Right lobe of liver (tissue), 6 donors: Measurements from ENCODE around the gene SPATA21. TPM values are rescaled to one million over a fixed set of nuclear protein-coding genes. Genes with fewer than 3 reads are reported as not detected.

Experiments used
- ATAC-seq, 4 donors: fragments of 200-7000 bp; cut with Tn5 transposase; one replicate each; pipeline ENCODE4 v1.9.1; 2020; ENCODE audit warnings: mild to moderate bottlenecking in 4 of 4, moderate library complexity in 4 of 4
- DNase-seq, 3 donors: peaks; one replicate each; pipeline ENCODE4 v3.0.0-alpha.2; 2020
- H3K27ac ChIP-seq, 3 donors: fragments of 200-600 bp; one replicate each; pipeline ENCODE4 v1.8.0; 2022
- H3K27me3 ChIP-seq, 2 donors: fragments of 200-600 bp; one replicate each; pipeline ENCODE4 v1.8.0; 2022
- H3K36me3 ChIP-seq, 4 donors: fragments of 200-600 bp; sonication (generic) in 1 of 4; one replicate each; pipeline versions ENCODE4 v1.5.1 to v1.8.0; 2017 to 2022; ENCODE audit warnings: control low read depth in 1 of 4
- H3K4me1 ChIP-seq, 4 donors: fragments of 200-600 bp; sonication (generic) in 1 of 4; one replicate each; pipeline versions ENCODE4 v1.5.1 to v1.8.0; 2017 to 2022; ENCODE audit warnings: control low read depth in 1 of 4
- H3K4me3 ChIP-seq, 3 donors: fragments of 200-600 bp; one replicate each; pipeline ENCODE4 v1.8.0; 2022
- H3K9me3 ChIP-seq, 4 donors: fragments of 200-600 bp; sonication (generic) in 1 of 4; one replicate each; pipeline versions ENCODE4 v1.5.1 to v1.8.0; 2017 to 2022; ENCODE audit warnings: control low read depth in 1 of 4
- POLR2A ChIP-seq: fragments of 450-650 bp; IDR thresholded peaks from one replicate; pipeline ENCODE4 v1.6.1; 2017; ENCODE audit warnings: antibody characterized with exemption, mild to moderate bottlenecking
- WGBS: methylation state at CpG from one replicate; pipeline ENCODE4 v1.1.6; 2018; ENCODE audit warnings: low coverage, low lambda C conversion rate; ENCODE audit not compliant: insufficient coverage; ENCODE audit errors: missing lambda C conversion rate; 5-methylcytosine and 5-hydroxymethylcytosine counted together
- intact Hi-C, 2 donors: fragments of 100-400 bp; cut with DNase I; formaldehyde crosslinking; loops; one replicate each; pipeline versions ENCODE4 v1.11.2 to v1.14.1; 2022
- total RNA-seq, 6 experiments: library from RNA; depleted of rRNA in 2 of 6; stranded (reverse); fragments of >200 nt in 2 of 6; fragmentation: NEBNext Ultra II Directional in 3 of 6; extraction: Animal tissue kit (Norgen Biotek cat#: 25700) in 3 of 6; gene quantifications; one replicate each; pipeline versions ENCODE4 v1.1.0 to v1.2.4, GENCODE V29; 2016 to 2023
- TF ChIP-seq, protein P1 (sequence below), 4 donors: fragments of 200-600 bp in 3 of 4; fragments of 450-650 bp in 1 of 4; IDR thresholded peaks; one replicate each; pipeline versions ENCODE4 v1.5.1 to v1.8.0; 2016 to 2022; ENCODE audit warnings: antibody characterized with exemption in 4 of 4, mild to moderate bottlenecking in 2 of 4
- donor health status: DM: no; HTN: yes; CAD: no.
- donor health status: DM: no; HTN: no; CAD: no.
- donor health status: DM: no; HTN: no; CAD: no.
- donor health status: DM: no; HTN: yes; CAD: no.
- donor health status: DM: no; HTN: yes; CAD: no.

The SPATA21 gene
- total RNA-seq, 6 experiments from 2014 or later: 1.6 to 1.8 TPM; not detected in 4

DNA sequence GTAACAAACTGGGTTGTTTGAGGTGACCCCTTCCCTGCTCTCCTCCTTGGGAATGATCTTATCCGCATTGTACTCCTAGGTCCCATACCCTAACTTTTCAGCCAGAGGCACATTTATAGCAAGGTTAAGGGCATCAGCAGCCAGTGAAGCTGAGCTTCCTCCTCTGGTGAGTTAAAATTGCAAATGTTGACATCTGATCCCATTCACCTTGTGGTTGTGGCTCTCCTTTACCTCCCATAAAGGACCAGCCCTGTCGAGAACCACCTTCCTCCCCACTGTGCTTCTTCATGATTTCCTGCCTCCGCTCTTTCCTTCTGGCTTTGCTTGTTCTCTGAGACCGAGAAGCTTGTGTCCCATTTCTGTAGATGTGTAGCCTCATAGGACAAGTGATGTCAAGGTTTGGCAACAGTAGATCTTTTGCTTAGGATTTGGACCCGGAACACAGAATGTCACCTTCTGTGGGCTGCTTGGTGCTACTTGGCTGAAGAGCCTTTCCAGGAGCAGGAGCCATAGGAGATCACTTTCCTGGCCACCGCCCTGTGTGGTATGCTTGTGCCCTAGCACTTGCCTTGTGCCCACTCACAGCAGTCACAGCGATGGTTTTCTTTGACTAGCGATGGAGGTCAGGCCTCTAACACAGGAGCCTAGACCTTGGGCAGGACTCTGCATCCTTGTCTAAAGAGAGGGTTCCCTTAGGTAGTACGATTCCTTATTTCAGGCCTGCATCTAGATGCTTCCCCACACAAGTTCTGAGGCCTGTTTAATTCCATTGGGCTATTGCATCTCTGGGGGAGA, 51.4 kb downstream of the SPATA21 start:
- ATAC-seq: no peak
- no peak for DNase-seq
- TF ChIP-seq, protein P1, sequence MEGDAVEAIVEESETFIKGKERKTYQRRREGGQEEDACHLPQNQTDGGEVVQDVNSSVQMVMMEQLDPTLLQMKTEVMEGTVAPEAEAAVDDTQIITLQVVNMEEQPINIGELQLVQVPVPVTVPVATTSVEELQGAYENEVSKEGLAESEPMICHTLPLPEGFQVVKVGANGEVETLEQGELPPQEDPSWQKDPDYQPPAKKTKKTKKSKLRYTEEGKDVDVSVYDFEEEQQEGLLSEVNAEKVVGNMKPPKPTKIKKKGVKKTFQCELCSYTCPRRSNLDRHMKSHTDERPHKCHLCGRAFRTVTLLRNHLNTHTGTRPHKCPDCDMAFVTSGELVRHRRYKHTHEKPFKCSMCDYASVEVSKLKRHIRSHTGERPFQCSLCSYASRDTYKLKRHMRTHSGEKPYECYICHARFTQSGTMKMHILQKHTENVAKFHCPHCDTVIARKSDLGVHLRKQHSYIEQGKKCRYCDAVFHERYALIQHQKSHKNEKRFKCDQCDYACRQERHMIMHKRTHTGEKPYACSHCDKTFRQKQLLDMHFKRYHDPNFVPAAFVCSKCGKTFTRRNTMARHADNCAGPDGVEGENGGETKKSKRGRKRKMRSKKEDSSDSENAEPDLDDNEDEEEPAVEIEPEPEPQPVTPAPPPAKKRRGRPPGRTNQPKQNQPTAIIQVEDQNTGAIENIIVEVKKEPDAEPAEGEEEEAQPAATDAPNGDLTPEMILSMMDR (IDR thresholded peaks at IDR 0.05): no peak
- TF ChIP-seq POLR2A: no peak
- H3K27me3 ChIP-seq: no peaks in the 10 kb centered on the region
- no peaks in the 10 kb centered on the region for H3K9me3 ChIP-seq
- no peak overlapping the region for H3K4me3 ChIP-seq
- no peak overlapping the region for H3K27ac ChIP-seq
- WGBS: 86% methylated on average over 5 of the region's 9 CpGs
- H3K36me3 ChIP-seq: no peaks in the 10 kb centered on the region
- peaks cover 0 to 23% (median 0%) of the 10 kb centered on the region in 4 donors for H3K4me1 ChIP-seq
- intact Hi-C loops: no loop called here

DNA sequence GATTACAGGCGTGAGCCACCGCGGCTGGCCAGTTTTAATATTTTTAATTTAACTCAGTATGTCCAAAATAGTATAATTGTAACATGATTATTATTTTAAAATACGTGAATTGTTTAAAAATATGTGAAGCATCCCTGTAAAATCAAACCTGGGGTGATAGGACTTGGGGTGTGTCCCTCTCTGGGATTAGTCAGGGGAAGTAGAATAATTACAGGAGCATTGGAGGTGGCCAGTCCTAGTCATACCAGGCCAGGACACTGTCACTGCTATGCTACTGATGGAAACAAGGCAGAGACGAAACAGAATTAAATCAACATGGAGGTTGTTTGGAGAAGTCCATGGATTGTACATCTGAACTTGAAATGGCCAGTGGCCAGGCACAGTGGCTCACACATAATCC, 53.3 kb downstream of the SPATA21 start:
- H3K27me3 ChIP-seq: no peaks in the 10 kb centered on the region
- intact Hi-C loops: no loop called here
- H3K4me3 ChIP-seq: no peak overlapping the region
- no peaks in the 10 kb centered on the region for H3K9me3 ChIP-seq
- ATAC-seq (no peak), DNase-seq (no peak)
- H3K36me3 ChIP-seq: no peaks in the 10 kb centered on the region
- no peak overlapping the region for H3K27ac ChIP-seq
- 92% methylated on average over 5 of the region's 5 CpGs for WGBS
- peaks cover 0 to 23% (median 0%) of the 10 kb centered on the region in 4 donors for H3K4me1 ChIP-seq
- TF ChIP-seq, protein P1 (IDR thresholded peaks at IDR 0.05): no peak
- no peak for TF ChIP-seq POLR2A

- DNase-seq (no peak), ATAC-seq (no peak)
- H3K27ac ChIP-seq: no peak overlapping the region
- H3K36me3 ChIP-seq: no peaks in the 10 kb centered on the region
- no peaks in the 10 kb centered on the region for H3K27me3 ChIP-seq
- peaks cover 0 to 25% (median 5%) of the 10 kb centered on the region in 4 donors for H3K4me1 ChIP-seq
- H3K9me3 ChIP-seq: no peaks in the 10 kb centered on the region
- intact Hi-C loops: no loop called here
- WGBS: 71% methylated on average over 3 of the region's 4 CpGs
- no peak overlapping the region for H3K4me3 ChIP-seq
- TF ChIP-seq POLR2A: no peak
- TF ChIP-seq, protein P1 (IDR thresholded peaks at IDR 0.05): no peak
Observed at GRCh38 chr1:16380868-16381267, 56.4 kb downstream of the SPATA21 start.

GRCh38 chr1:16378443-16378842, 58.8 kb downstream of the SPATA21 start:
- Histone ChIP-seq H3K36me3 (no peaks in the 10 kb centered on the region), H3K27ac (no peak overlapping the region), H3K4me1 (peaks cover 0 to 31% (median 5%) of the 10 kb centered on the region in 4 donors), H3K4me3 (no peak overlapping the region), H3K27me3 (no peaks in the 10 kb centered on the region), H3K9me3 (no peaks in the 10 kb centered on the region)
- TF ChIP-seq, protein P1 (IDR thresholded peaks at IDR 0.05): no peak
- TF ChIP-seq POLR2A: no peak
- DNase-seq: no peak
- intact Hi-C loops: no loop called here
- no peak for ATAC-seq
- WGBS: 53% methylated on average over 7 of the region's 7 CpGs
